Astrocyte (in vitro differentiated cells and primary cell): Measurements from ENCODE around the gene VAT1L. TPM values are rescaled to one million over a fixed set of nuclear protein-coding genes. Genes with fewer than 3 reads are reported as not detected.

ENCODE experiments used
- DNase-seq: peaks from one replicate; pipeline ENCODE4 v3.0.0-alpha.2; 2010; ENCODE audit warnings: low read depth
- FAIRE-seq: peaks from 2 replicates; lab custom pipeline; 2011; peaks lifted over from hg19 to GRCh38; lab: Jason Lieb, UNC
- H2AFZ ChIP-seq: 2 replicates; pipeline ENCODE4 v1.6.0; 2012; ENCODE audit warnings: low read depth, low read length, inconsistent platforms
- H3K27ac ChIP-seq: 2 replicates; pipeline ENCODE4 v1.5.1; 2011; ENCODE audit warnings: low read depth, low read length, inconsistent platforms
- H3K27me3 ChIP-seq: 2 replicates; pipeline ENCODE4 v1.6.0; 2011; ENCODE audit warnings: low read length, inconsistent platforms; ENCODE audit not compliant: insufficient read depth
- H3K36me3 ChIP-seq: 2 replicates; pipeline ENCODE4 v1.5.1; 2011; ENCODE audit warnings: low read length, inconsistent platforms; ENCODE audit not compliant: insufficient read depth
- H3K4me1 ChIP-seq: 2 replicates; pipeline ENCODE4 v1.5.1; 2011; ENCODE audit warnings: low read length, inconsistent platforms; ENCODE audit not compliant: insufficient read depth
- H3K4me2 ChIP-seq: 2 replicates; pipeline ENCODE4 v1.6.0; 2012; ENCODE audit warnings: low read length, inconsistent platforms
- H3K4me3 ChIP-seq: 2 replicates; pipeline ENCODE4 v1.5.1; 2011; ENCODE audit warnings: low read depth, mild to moderate bottlenecking, low read length, inconsistent platforms; ENCODE audit not compliant: insufficient read depth
- H3K79me2 ChIP-seq: 2 replicates; pipeline ENCODE4 v1.6.0; 2012; ENCODE audit warnings: mild to moderate bottlenecking, low read length, inconsistent platforms; ENCODE audit not compliant: insufficient read depth
- H3K9ac ChIP-seq: 2 replicates; pipeline ENCODE4 v1.6.0; 2012; ENCODE audit warnings: mild to moderate bottlenecking, low read length, inconsistent platforms
- H3K9me3 ChIP-seq: 2 replicates; pipeline ENCODE4 v1.5.1; 2012; ENCODE audit warnings: low read depth, mild to moderate bottlenecking, low read length, inconsistent platforms; ENCODE audit not compliant: insufficient read depth
- H4K20me1 ChIP-seq: 2 replicates; pipeline ENCODE4 v1.6.0; 2012; ENCODE audit warnings: low read length, inconsistent platforms; ENCODE audit not compliant: insufficient read depth
- H3K27ac Mint-ChIP-seq: one replicate; pipeline ENCODE4 v1.8.0; 2021; ENCODE audit warnings: mild to moderate bottlenecking, mixed read lengths; ENCODE audit not compliant: unreplicated experiment
- H3K27me3 Mint-ChIP-seq: one replicate; pipeline ENCODE4 v1.8.0; 2021; ENCODE audit warnings: low read depth, mixed read lengths; ENCODE audit not compliant: unreplicated experiment
- H3K36me3 Mint-ChIP-seq: one replicate; pipeline ENCODE4 v1.8.0; 2021; ENCODE audit warnings: low read depth, mixed read lengths; ENCODE audit not compliant: unreplicated experiment
- H3K4me1 Mint-ChIP-seq: one replicate; pipeline ENCODE4 v1.8.0; 2021; ENCODE audit warnings: low read depth, mixed read lengths; ENCODE audit not compliant: unreplicated experiment
- H3K4me3 Mint-ChIP-seq: one replicate; pipeline ENCODE4 v1.8.0; 2021; ENCODE audit warnings: mild to moderate bottlenecking, moderate library complexity, mixed read lengths; ENCODE audit not compliant: unreplicated experiment
- H3K9me3 Mint-ChIP-seq: one replicate; pipeline ENCODE4 v1.8.0; 2021; ENCODE audit warnings: mild to moderate bottlenecking, mixed read lengths; ENCODE audit not compliant: unreplicated experiment
- EZH2 ChIP-seq: IDR thresholded peaks from 2 replicates; pipeline ENCODE4 v1.6.1; 2012; ENCODE audit warnings: mild to moderate bottlenecking, low read length, inconsistent platforms; ENCODE audit not compliant: insufficient read depth
- total RNA-seq: library from RNA; stranded (reverse); gene quantifications from 2 replicates; pipeline ENCODE4 v1.2.1, GENCODE V29; 2021
- TF ChIP-seq, protein P1 (sequence below): IDR thresholded peaks from 2 replicates; pipeline ENCODE4 v1.5.1; 2011; ENCODE audit warnings: low read depth, mild to moderate bottlenecking, inconsistent platforms, low read length, moderate library complexity; ENCODE audit not compliant: insufficient read depth

The VAT1L gene
- total RNA-seq, 1 donor from 2014 or later: 3.3 TPM

DNA sequence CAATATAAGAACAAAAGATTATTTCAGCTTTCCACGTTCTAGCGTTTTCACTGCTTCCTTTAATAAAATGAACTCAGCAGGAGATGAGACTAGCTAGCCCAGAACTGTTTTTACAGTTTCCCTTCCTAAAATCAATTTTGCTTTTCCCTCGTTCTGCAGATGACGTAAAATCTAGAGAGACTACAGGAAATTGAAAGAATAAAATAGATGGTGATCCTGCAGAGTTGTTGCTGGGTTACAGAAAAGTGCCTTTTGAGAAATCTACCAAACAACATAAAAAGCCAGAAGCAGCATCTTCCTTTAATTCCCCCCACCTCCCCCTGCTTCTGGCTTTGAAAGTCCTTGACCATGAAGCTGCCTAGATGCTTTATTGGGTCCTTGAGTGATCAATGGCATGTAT, 137.2 kb downstream of the VAT1L start:
- DNase-seq (no peak), FAIRE-seq (no peak)
- Mint-ChIP-seq H3K36me3 (no peaks in the 10 kb centered on the region), H3K27ac (no peak overlapping the region), H3K9me3 (no peaks in the 10 kb centered on the region), H3K4me3 (no peak overlapping the region), H3K4me1 (peaks cover 5% of the 10 kb centered on the region), H3K27me3 (peaks cover 18% of the 10 kb centered on the region)
- TF ChIP-seq, protein P1, sequence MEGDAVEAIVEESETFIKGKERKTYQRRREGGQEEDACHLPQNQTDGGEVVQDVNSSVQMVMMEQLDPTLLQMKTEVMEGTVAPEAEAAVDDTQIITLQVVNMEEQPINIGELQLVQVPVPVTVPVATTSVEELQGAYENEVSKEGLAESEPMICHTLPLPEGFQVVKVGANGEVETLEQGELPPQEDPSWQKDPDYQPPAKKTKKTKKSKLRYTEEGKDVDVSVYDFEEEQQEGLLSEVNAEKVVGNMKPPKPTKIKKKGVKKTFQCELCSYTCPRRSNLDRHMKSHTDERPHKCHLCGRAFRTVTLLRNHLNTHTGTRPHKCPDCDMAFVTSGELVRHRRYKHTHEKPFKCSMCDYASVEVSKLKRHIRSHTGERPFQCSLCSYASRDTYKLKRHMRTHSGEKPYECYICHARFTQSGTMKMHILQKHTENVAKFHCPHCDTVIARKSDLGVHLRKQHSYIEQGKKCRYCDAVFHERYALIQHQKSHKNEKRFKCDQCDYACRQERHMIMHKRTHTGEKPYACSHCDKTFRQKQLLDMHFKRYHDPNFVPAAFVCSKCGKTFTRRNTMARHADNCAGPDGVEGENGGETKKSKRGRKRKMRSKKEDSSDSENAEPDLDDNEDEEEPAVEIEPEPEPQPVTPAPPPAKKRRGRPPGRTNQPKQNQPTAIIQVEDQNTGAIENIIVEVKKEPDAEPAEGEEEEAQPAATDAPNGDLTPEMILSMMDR: no peak
- no peak for TF ChIP-seq EZH2
- Histone ChIP-seq H3K79me2 (no peaks in the 10 kb centered on the region), H3K9me3 (no peaks in the 10 kb centered on the region), H3K27me3 (no peaks in the 10 kb centered on the region), H3K4me3 (no peak overlapping the region), H3K9ac (no peak overlapping the region), H3K36me3 (no peaks in the 10 kb centered on the region), H3K4me2 (no peak overlapping the region), H3K27ac (no peak overlapping the region), H3K4me1 (peaks cover 2% of the 10 kb centered on the region), H4K20me1 (no peaks in the 10 kb centered on the region), H2AFZ (no peak overlapping the region)

DNA sequence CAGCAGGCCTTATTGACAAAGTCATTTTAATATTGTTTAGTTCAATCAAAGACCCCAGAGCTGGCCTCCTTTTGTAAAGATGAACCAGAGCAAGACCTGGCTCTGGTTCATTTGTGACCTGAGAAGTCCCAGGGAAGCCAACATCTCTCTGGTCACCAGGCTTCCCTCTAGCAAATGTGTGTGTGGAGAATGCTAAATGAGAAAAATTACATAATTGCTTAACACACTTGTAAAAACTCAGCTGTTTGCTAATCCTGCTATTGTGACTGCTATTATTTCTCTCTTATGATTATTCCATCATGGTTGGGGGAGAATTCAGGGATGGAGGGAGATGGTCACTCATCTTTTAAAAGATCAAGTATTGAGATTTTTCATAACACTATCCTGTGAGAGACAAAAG, 139.7 kb downstream of the VAT1L start:
- Histone ChIP-seq H2AFZ (no peak overlapping the region), H3K9ac (no peak overlapping the region), H3K4me1 (peaks cover 2% of the 10 kb centered on the region), H3K79me2 (no peaks in the 10 kb centered on the region), H3K4me3 (no peak overlapping the region), H3K27ac (no peak overlapping the region), H3K9me3 (no peaks in the 10 kb centered on the region), H3K27me3 (no peaks in the 10 kb centered on the region), H4K20me1 (no peaks in the 10 kb centered on the region), H3K36me3 (no peaks in the 10 kb centered on the region), H3K4me2 (no peak overlapping the region)
- H3K9me3 Mint-ChIP-seq: no peaks in the 10 kb centered on the region
- DNase-seq (no peak), FAIRE-seq (no peak)
- no peaks in the 10 kb centered on the region for H3K36me3 Mint-ChIP-seq
- H3K27ac Mint-ChIP-seq: no peak overlapping the region
- peaks cover 16% of the 10 kb centered on the region for H3K27me3 Mint-ChIP-seq
- no peak overlapping the region for H3K4me3 Mint-ChIP-seq
- no peak for TF ChIP-seq EZH2
- TF ChIP-seq, protein P1: no peak
- peaks cover 5% of the 10 kb centered on the region for H3K4me1 Mint-ChIP-seq

DNA sequence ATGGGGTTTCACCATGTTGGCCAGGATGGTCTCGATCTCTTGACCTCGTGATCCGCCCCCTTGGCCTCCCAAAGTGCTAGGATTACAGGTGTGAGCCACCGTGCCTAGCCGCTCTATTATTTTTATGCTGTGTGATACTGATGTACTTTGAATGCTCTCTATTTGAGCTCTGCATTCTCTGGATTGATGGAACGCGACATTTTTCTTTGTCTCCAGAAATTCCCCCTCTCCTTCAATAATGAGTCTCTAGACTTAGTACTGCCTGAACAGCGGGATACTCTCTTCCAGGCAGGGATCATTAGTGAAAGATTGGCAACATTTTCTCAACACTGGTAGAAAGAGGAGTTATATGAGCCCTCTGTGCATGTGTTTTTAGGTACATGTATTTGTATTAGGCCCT, 140.6 kb downstream of the VAT1L start:
- H3K27me3 ChIP-seq: no peaks in the 10 kb centered on the region
- Mint-ChIP-seq H3K27me3 (peaks cover 11% of the 10 kb centered on the region), H3K27ac (no peak overlapping the region), H3K4me3 (no peak overlapping the region), H3K4me1 (peaks cover 3% of the 10 kb centered on the region), H3K9me3 (peaks cover 3% of the 10 kb centered on the region), H3K36me3 (no peaks in the 10 kb centered on the region)
- H3K4me3 ChIP-seq: no peak overlapping the region
- DNase-seq (no peak), FAIRE-seq (no peak)
- H4K20me1 ChIP-seq: no peaks in the 10 kb centered on the region
- H3K36me3 ChIP-seq: no peaks in the 10 kb centered on the region
- no peaks in the 10 kb centered on the region for H3K9me3 ChIP-seq
- H3K27ac ChIP-seq: no peak overlapping the region
- H3K4me2 ChIP-seq: no peak overlapping the region
- H3K4me1 ChIP-seq: no peaks in the 10 kb centered on the region
- H2AFZ ChIP-seq: no peak overlapping the region
- H3K79me2 ChIP-seq: no peaks in the 10 kb centered on the region
- TF ChIP-seq, protein P1: no peak
- TF ChIP-seq EZH2: no peak
- no peak overlapping the region for H3K9ac ChIP-seq
